HG02610 (cell line): ENCODE data around the gene AOC3.
"Not testable (repeated sequence)": the region's sequence is repeated elsewhere in the genome, so short reads cannot be mapped to it uniquely, and the experiment has no call there.

Experiments
- ATAC-seq: cut with Tn5 transposase; IDR thresholded peaks from one replicate; pipeline ENCODE4 v1.9.1; 2021; ENCODE audit warnings: mild to moderate bottlenecking, moderate library complexity; ENCODE audit not compliant: unreplicated experiment

Gene AOC3

GRCh38 chr17:42891539-42892152, 40.6 kb downstream of the AOC3 start:
- no peak for ATAC-seq

GRCh38 chr17:42893359-42893758, 42.4 kb downstream of the AOC3 start:
- ATAC-seq = no peak

- ATAC-seq = no peak
Observed at GRCh38 chr17:42894283-42895184, 43.5 kb downstream of the AOC3 start.

GRCh38 chr17:42895185-42895555, 44.2 kb downstream of the AOC3 start:
- ATAC-seq = no peak

- no peak for ATAC-seq
Observed at GRCh38 chr17:42898147-42898811, 47.3 kb downstream of the AOC3 start.

GRCh38 chr17:42899981-42900380, 49.0 kb downstream of the AOC3 start:
- not testable (repeated sequence) for ATAC-seq

- ATAC-seq = no peak
Observed at GRCh38 chr17:42900460-42901331, 49.7 kb downstream of the AOC3 start, which contains the start of gene G6PC1. G6PC1 (plus strand) TSS chr17:42900799; CDS start chr17:42900877, 78 bp downstream.

GRCh38 chr17:42901535-42902229, 50.7 kb downstream of the AOC3 start:
- no peak for ATAC-seq

GRCh38 chr17:42904110-42904469, 53.1 kb downstream of the AOC3 start:
- no peak for ATAC-seq

GRCh38 chr17:42906772-42907446, 55.9 kb downstream of the AOC3 start:
- ATAC-seq = no peak
